ENCODE measurements around the gene LBX2.
"Not testable (repeated sequence)": the region's sequence is repeated elsewhere in the genome, so short reads cannot be mapped to it uniquely, and the experiment has no call there.

Gene LBX2

DNA sequence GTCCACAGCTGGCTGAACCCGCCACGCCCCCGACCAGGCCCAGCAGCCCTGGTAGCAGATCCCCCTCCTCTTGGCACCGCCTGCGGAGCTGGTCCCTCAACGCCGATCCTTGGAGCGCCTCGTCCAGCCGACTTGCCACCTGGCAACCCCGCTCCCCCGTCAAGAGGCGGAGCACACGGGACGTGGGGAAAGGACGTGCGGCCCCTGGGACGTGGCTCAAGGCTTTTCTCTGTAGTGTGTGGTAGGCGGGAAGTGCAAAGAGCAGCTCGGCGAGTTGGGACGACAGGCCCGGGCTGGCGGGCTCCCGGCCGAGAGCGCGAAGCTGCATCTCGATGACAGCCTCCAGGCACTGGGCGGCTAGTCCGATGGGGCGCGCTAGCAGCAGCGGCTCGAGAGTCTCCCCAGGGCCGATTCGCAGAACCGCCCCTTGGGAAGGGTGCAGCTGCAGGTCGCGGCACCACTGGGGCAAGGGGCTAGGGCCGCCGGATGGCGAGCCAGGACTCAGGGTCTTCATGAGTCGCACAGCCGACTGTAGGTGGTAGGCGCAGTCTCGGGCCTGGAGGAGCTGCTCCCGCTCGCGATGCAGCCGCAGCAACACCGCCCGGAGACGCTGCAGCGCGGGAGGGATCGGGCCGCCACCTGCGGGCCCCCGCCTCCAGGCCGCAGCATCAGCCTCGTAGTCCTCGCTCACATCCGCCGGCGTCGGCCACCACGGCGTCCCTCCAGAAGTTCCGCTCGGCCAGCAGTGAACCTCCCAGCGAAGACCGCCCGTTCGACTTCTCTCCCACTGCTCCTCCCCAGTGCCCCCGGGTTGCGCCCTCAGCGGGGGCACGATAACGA, 17.2 kb downstream of the LBX2 start:
- DNase-seq: no peak

DNA sequence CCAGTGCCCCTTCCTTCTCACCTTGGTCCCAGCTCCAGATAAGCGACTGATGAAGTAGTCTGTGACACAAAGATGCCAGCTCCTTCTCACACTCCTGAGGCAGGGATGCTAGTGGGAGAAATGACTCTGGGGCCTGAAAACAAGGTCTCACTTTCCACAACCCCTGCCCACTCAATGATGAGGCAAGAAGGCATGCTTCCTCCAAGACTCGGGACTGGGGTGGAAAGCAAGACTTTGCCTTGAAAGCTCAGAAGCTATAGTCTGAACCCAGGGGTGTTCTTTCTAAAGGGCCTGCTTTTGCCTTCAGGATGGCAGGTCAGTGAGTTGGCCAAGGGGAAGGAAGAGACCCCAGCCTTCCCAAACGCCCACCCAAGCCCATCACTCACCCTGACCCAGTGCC, 18.0 kb downstream of the LBX2 start:
- no peak for DNase-seq

DNA sequence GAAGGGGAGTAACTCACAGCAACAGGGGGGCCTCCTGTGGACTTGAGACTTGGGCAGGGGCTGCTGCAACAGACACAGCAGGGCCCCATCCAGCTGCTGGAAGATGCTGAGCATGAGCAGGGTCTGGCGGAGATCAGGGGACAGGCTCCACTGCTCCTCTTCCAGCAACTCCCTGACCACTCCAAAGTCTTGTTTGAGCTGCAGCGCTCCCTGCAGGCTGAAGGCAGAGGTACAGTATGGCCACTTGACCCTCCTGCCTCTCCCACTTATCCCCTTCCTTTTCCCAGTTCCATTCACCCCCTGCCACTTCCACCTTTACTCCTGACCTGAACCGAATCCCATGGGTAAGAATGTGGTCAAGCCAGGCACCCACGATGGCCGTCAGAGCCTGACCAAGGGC, 24.5 kb downstream of the LBX2 start:
- no peak for DNase-seq

DNA sequence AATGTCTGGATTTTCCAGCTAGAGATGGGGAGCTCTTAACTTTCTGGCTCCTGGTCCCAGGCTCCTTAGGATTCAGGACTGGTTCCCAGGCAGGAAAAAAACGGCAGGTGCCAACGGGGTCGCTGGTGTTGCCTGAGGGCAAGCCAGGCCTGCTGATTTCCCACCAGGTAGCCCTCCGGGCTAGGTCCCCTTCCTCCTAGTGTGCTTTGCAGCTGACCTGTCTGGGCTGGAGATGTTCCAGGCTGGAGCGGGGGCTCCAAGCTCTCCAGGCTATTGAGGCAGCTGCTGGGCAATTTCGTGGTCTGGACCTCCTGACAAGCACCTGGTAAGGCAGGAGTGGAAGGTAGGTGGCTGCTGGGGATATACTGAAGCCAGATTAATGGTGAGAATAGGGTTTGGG, 24.9 kb downstream of the LBX2 start:
- DNase-seq: no peak

DNA sequence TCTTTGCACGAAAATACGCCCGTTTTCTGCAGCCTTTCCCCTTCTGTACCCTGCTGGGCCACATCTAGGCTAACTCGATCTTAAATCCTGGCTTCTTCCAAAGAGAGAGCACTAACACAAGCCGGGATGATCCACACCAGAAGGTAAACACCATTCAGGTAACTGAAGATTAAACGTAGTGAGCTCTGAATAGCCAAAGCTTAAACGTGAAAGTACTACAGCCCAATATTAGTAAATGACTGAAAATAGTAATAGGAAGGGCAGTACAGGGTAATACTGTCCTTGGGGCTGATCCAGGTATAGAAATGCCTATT, 26.5 kb downstream of the LBX2 start:
- DNase-seq: no peak

DNA sequence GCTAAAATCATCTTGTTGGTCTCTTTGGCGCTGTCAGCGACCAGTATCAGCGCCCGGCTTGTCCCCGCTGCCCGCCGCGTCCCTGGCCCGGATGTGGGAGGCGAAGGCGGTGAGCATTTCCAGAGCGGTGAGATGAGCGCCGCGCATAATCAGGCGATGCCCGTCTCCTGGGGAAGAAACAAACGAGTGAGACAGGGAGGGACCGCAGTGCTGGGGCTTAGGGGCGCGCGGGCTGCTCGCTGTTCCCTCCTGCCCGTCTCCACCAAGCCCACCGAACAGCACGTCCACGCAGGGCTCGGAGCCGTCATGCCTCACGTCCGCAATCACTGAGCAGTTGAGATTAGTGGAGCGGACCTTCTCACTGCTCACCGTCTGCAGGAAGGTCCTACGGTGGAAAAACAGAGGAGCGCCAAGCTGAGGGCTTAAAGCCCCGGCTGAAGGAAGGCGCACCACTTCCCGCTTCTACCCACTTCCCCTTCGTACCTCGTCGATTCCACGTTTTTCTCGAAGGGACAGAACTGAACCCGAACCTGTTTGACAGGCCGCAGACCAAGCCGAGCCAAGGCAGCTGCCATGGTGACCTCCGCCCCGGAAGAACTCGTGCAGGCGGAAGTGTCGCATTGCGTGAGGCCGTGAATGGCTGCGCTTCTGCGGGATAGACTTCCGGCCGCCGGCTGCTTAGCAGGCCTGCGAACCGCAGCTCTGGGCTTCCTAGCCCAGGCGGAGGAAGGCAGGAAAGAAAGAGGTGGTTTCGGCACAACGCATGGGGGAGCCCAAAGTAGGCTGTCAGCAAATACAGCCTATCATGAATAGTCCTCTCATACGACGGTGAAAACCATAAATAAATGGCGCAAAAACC, 27.1 kb downstream of the LBX2 start, which contains the start of gene MRPL53:
Gene MRPL53 (minus strand): TSS at position 595 of the 859 bp plus-strand sequence. CDS start 20 bp downstream, at position 575.
- peak; percentile 92 for DNase-seq

DNA sequence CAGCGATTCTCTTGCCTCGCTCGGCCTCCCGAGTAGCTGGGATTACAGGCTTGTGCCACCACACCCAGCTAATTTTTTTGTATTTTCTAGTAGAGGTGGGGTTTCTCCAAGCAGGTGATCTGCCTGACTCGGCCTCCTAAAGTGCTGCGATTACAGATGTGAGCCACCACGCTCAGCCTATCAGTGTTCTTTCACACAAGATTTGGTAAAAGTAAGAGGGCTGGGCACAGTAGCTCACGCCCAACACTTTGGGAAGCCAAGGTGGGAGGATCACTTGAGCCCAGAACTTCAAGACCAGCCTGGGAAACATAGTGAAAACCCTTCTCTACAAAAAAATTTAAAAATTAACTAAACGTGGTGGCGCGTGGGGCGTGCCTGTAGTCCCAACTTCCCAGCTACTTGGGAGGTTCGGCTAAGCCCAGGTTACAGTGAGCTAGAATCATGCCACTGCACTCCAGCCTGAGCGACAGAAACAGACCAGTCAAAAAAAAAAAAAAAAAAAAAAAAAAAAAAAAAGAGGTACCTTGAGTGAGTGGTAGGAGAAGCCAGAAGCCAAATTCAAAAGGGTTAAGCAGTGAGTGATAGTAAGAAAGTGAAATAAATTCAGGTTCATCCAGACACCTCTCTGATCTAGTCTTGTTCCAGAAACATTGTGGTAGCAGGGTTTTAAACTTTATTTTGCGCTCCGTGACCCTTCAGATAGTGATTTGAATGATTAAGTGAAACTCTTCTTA, 27.9 kb downstream of the LBX2 start:
- no peak for DNase-seq

DNA sequence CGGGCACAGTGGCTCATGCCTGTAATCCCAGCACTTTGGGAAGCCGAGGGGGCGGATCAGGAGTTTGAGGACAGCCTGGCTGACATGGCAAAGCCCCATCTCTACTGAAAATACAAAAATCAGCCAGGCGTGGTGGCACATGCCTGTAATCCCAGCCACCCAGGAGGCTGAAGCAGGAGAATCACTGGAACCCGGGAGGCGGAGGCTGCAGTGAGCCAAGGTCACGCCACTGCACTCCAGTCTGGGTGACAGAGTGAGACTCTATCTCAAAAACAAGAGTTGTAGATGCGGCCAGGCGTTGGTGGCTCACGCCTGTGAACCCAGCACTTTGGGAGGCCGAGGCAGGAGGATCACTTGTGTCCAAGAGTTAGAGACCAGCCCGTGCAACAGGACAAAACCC, 28.7 kb downstream of the LBX2 start:
- DNase-seq: not testable (repeated sequence)

DNA sequence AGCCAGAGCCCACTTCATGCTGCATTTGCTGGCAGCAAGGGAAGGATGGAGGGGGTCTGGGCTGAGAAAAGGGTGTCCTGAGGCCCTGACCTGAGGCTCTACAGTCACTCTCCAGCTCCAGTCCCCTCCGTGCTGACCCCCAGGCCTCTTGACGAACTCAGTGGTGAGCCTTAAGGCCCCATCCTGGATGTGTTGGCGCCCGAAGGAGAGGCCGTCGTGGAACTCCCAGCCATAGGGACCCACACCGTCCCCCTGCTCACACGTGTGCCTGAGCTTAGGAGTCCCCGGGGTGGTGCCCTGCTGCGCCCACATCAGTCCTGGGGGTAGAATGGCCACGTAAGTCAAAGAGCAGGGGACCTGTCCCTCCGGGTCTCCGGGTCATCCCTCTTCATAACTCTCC, 35.0 kb downstream of the LBX2 start:
- DNase-seq: no peak

DNA sequence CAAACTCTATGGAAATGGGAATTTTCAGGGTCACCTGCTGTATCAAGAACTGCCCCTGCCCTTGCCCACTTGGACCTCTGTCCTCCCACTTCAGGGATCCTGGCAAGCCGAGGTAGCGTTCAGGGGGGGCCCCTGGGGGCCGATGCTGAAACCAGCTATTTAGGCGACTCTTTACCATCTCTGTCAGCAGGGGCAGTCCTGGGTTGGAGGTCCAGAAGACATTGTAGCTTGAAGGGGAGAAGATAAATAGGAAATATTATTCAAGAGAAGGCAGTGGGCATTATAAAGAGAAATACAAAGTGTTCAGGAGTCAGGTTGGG, 36.7 kb downstream of the LBX2 start:
- DNase-seq: no peak

DNA sequence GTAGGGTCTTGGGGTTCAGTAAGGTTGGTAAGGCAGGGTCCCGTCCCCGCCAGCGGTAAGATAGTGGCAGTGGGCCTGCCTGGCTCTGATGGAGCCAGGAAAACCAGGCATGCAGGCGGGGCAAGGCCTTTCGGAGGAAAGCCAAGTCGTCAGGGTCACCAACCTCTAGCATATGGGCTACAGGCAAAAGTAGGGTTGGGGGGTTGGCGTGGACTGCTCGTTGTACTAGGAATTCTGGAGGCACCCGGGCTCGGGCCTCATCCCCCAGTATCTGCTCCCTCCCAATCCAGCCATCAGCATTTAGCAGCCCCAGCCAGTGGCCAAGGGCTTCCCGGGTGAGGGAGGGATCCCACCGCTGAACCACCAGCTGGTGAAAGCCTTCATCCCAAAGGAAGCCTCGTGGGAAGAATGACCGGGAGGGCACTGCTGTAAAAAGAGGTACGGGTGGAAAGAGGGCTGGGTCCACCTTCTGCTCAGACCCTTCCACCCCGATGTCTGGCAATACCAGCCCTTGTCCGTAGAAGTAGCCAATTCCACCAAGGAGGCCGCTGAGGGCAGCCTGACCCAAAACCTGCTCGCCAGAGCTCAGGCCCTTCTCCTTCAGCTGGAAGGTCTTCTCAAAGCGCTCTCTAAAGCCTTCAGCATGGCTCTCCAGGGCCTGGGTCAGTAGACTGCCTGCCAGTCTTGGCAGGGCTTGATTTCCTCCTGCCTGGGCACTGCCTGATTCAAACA, 37.2 kb downstream of the LBX2 start:
- DNase-seq: no peak

DNA sequence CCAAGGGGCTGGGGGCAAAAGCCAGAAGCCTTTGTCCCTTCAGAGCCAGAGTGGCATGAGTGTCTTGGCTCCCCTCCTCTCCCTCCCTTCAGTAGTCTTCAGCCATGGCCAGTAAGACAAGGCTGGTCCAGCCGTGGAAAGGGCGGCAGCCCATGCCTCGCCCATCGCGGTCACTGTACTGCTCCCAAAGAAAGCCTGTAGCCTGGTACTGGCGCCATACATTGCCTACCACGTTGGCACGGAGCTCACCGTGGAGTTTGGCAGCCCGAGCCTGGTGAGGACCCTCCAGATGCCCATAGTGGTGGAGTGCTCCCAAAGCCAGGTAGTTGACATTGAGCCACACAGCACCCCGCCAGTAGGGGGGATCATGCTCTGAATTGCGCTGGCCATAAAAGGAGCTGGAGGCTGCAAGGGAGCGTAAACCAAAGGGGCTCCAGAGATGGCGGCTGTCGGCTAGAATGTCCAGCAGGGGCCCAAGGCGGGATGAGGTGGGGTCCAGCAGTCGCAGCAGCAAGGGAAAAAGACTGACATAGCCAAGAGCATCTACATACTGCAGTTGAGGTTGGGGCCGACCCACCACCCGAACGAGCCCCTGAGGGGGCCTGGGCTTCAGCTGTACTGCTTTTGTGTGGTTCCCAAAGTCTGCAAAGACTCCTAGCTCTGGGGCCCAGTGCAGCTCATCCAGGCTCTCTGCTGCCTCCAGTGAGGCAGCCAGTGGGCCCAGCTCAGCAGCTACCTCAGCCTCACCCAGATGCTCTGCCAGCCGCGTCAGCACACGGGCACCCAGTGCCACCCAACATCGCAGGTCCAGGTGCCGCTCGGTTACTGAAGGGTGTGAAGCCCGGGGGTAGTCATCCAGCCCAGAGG, 38.0 kb downstream of the LBX2 start:
- DNase-seq: no peak

DNA sequence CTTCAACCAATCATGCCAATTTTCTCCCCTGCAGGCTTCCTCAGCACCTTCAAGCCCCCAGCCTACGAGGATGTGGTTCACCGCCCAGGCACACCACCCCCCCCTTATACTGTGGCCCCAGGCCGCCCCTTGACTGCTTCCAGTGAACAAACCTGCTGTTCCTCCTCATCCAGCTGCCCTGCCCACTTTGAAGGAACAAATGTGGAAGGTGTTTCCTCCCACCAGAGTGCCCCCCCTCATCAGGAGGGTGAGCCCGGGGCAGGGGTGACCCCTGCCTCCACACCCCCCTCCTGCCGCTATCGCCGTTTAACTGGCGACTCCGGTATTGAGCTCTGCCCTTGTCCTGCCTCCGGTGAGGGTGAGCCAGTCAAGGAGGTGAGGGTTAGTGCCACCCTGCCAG, 39.2 kb downstream of the LBX2 start:
- DNase-seq: not testable (repeated sequence)

DNA sequence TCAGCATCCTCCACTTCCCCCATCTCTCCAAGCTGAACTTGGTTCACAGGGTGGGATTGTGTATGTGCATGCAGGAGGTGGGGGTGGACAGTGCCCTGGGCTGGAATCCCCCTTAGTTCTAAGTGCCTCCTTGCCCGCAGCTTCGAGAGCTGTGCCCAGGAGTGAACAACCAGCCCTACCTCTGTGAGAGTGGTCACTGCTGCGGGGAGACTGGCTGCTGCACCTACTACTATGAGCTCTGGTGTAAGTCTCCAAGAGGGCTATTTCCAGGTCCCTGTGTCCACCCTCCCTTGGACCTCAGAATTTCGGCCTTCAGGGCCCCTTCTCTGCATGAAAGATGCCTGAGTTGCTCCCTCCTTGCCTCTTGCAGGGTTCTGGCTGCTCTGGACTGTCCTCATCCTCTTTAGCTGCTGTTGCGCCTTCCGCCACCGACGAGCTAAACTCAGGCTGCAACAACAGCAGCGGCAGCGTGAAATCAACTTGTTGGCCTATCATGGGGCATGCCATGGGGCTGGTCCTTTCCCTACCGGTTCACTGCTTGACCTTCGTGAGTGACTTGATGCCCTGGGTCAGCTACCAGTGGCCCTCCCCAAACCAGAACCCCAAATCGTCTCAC, 39.8 kb downstream of the LBX2 start:
- not testable (repeated sequence) for DNase-seq

DNA sequence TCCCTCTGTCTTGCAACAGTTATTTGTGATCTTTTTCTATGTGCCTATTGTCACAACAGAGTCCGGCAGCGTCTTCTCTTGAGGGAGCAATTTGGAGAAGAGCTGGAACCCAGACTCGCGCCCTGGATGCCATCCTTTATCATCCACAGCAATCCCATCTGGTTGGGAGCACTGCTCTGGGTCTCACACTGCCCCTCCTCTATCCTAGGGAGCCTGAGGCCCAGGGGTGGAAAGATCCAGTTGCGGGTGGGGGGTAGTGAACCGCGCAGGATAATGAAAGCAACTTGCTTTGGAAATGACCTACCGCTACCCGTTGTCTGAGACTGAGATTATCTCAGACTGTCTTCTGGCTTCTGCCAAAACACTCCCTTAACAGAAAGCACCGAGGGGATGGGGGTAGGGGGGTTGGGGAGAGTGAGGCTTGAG, 40.5 kb downstream of the LBX2 start:
- DNase-seq: no peak

DNA sequence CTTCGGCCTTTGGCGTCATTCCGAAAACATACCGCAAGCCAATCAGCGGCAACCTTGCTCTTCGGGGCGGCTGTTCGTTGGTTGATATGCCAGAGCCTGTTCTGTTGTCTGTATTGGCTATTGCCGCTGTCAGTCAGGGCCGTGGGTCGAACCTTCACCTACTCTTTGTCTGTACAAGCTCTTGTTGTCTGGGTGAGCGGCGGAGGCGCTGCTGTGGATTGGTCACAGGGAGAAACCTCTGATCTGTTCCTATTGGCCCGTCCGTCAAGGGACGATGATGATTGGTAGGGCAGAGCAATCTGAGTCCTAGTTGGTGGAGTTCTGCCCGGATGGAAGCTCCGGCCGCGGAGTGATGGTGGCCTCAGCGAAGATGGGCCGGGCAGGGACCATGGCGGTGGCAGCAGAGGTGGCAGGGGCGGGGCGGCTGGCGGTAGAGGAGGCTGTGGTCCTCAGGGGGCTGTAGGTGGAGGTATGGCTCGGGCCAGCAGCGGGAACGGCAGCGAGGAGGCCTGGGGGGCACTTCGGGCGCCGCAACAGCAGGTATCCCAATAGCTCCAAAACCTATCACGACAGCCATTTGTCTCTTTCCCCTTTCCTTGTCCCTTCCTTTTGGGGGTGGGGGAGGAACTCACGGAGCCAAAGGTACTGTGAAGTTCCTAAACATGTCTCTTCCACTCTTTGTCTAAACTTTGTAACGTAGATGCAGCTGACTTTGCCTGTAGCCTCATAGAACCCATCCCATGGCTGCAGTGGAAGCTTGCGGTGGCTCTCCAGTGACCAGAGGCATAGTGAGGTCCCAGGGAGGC, 41.1 kb downstream of the LBX2 start, which contains the start of gene WBP1:
Gene WBP1 (plus strand): TSS at position 307 of the 806 bp plus-strand sequence. CDS start 165 bp downstream, at position 472.
- peak; percentile 99 for DNase-seq

DNA sequence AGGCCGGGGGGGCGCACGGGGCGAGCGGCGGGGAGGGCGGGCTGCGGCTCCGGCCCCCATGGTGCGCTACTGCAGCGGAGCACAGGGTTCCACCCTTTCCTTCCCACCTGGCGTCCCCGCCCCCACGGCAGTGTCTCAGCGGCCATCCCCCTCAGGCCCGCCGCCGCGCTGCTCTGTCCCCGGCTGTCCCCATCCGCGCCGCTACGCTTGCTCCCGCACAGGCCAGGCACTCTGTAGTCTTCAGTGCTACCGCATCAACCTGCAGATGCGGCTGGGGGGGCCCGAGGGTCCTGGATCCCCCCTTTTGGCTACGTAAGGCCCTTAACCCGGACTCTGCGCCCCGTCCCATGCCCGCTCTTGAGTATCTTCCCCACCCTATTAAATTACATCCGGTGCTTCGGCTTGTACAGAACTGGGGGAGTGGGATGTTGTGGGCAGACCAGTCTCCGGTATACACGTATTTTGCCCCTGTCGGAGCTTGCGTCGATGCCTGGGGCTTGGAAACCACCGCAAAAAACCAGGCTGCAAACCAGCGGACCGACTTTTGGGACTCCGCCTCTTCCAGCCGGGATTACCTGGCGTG, 41.8 kb downstream of the LBX2 start:
- DNase-seq: peak; percentile 66

DNA sequence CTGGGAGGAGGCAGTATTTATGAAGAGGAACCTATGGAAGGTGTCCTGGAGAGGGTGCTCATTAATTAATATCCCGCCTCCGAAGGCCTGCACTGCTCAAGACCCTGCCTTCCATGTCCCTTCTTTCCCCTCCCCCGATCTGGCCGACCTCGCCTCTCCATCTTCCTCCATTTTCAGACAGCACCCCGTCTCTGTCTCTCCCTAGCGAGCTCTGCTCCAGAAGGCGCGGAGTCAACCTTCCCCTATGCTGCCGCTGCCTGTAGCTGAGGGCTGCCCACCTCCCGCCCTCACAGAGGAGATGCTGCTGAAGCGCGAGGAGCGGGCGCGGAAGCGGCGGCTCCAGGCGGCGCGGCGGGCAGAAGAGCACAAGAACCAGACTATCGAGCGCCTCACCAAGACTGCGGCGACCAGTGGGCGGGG, 42.3 kb downstream of the LBX2 start:
- DNase-seq: no peak

DNA sequence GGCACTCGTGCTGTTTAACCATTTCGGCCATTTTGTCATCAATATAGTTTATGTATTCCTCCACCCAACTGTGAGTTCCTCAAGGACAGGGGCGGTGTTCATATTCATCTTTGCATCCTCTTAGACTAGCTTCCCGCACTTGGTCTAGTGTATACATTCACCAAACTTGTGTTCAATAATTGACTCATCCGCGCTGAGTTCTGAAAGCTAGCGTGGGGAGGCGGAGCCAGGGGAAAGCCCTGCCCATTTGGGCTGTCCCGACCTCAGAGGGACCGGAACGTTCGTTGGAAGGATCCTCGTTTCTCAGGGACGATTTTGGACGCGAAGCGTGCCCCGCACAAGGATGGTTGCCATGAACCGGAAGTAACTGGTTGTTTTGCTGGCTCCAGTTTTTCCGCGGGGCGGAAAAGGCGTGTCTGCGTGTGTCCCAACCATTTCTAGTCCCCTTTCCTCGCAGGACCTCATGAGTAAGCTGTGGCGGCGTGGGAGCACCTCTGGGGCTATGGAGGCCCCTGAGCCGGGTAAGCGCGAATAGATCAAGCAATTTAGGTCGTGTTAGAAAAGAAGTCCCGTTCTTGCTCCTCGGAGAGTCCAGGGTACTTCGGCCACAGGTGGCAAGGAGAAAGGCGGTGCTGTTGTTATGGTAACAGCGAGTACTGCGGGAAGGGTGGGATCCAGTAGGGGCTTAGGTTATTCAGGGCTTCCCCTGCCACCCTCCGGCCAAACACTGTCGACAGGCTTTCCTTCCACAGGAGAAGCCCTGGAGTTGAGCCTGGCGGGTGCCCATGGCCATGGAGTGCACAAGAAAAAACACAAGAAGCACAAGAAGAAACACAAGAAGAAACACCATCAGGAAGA, 44.5 kb downstream of the LBX2 start, which contains the start of gene INO80B:
Gene INO80B (plus strand): TSS at position 434 of the 858 bp plus-strand sequence. CDS start 30 bp downstream, at position 464.
- DNase-seq: peak; percentile 94
